Astrocyte of the hippocampus (primary cell): ENCODE measurements around the gene OS9.
A peak's percentile ranks its signal among the peaks of the same experiment; 100 is the strongest.
"Not testable (repeated sequence)": the region's sequence is repeated elsewhere in the genome, so short reads cannot be mapped to it uniquely, and the experiment has no call there.

ENCODE experiments used
- DNase-seq: peaks from one replicate; pipeline ENCODE4 v3.0.0; 2011; ENCODE audit warnings: low read depth, low spot score

OS9 gene

GRCh38 chr12:57693659-57694458 lies at the start of gene OS9:
OS9 (plus strand) TSS chr12:57694132; CDS start chr12:57694162, 30 bp downstream.
- DNase-seq = peak; percentile 100

- peak; percentile 25 for DNase-seq
These were observed 47.8 kb upstream of the OS9 start for GRCh38 chr12:57645990-57646658.

GRCh38 chr12:57646659-57647049 lies 47.3 kb upstream of the OS9 start:
- DNase-seq = not testable (repeated sequence)

- DNase-seq = no peak
These were observed 39.9 kb upstream of the OS9 start for GRCh38 chr12:57654042-57654441.

- DNase-seq = no peak
These were observed 38.2 kb upstream of the OS9 start for GRCh38 chr12:57655541-57656240.

GRCh38 chr12:57656408-57656807 lies 37.5 kb upstream of the OS9 start:
- DNase-seq = not testable (repeated sequence)

- no peak for DNase-seq
These were observed 36.2 kb upstream of the OS9 start for GRCh38 chr12:57657744-57658143.

- DNase-seq = no peak
These were observed 35.0 kb upstream of the OS9 start for GRCh38 chr12:57658890-57659289.

- no peak for DNase-seq
These were observed 32.6 kb upstream of the OS9 start for GRCh38 chr12:57661376-57661775.

GRCh38 chr12:57665066-57665820 lies 28.7 kb upstream of the OS9 start:
- DNase-seq = not testable (repeated sequence)

- no peak for DNase-seq
These were observed 27.0 kb upstream of the OS9 start for GRCh38 chr12:57666897-57667296.

- not testable (repeated sequence) for DNase-seq
These were observed 24.2 kb upstream of the OS9 start for GRCh38 chr12:57669691-57670090.

- DNase-seq = not testable (repeated sequence)
These were observed 22.1 kb upstream of the OS9 start for GRCh38 chr12:57671811-57672210.

- no peak for DNase-seq
These were observed 21.1 kb upstream of the OS9 start for GRCh38 chr12:57672801-57673200.

GRCh38 chr12:57674691-57675090 lies 19.2 kb upstream of the OS9 start:
- no peak for DNase-seq

- DNase-seq = not testable (repeated sequence)
These were observed 16.0 kb upstream of the OS9 start for GRCh38 chr12:57677947-57678346.

GRCh38 chr12:57679697-57680096 lies 14.2 kb upstream of the OS9 start:
- no peak for DNase-seq

GRCh38 chr12:57687862-57688261 lies 6.1 kb upstream of the OS9 start:
- DNase-seq = no peak

- no peak for DNase-seq
These were observed 5.0 kb upstream of the OS9 start for GRCh38 chr12:57688931-57689330.

GRCh38 chr12:57692500-57692899 lies 1.4 kb upstream of the OS9 start:
- no peak for DNase-seq

- DNase-seq = no peak
These were observed 644 bp upstream of the OS9 start for GRCh38 chr12:57693317-57693658.
